Measurements from ENCODE around the gene GJC2. TPM values are rescaled to one million over a fixed set of nuclear protein-coding genes. Genes with fewer than 3 reads are reported as not detected.

GJC2 gene
- total RNA-seq, 1 experiment from 2014 or later: 1.6 TPM

DNA sequence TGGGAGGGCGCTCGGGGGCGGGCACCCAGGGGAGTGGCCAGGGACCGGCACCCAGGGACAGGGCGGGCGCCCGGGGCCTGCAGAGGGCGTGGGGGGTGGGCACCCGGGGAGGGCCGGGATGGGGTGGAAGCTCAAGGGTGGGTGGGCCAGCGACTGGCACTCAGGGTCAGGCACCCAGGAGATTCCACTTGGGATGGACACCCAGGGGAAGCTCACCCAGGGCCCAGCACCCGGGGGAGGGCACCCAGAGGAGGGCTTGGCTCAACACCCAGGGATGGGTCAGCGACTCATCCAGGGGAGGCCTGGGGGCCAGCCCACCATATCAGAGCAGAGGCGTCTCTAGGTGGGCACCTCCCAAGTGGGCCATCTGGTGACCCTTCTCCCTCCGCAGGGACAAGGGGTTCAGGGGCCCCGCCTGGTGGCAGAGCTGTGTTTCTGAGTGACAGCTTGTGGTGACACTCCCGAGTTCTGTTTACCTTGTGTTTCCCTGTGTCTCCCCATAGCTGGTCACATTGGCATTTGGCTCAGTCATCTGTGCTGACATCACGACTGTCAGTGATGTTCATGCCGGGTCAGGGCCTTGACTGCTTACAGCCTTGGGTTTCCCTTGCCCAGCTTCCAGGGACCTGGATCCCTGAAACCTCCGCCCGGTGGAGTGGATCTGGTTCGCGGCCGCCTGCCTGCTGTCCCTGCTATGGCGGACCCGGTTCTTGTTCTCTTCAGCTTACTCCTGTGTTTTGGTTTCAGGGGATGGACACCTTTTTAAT lies 16.6 kb downstream of the GJC2 start:
- no peaks in the 10 kb centered on the region for H3K79me2 ChIP-seq (ENCODE audit: insufficient read depth, low read length)
- H4K91ac ChIP-seq (ENCODE audit: insufficient read length, low read depth, low read length): no peak overlapping the region
- H2BK15ac ChIP-seq (ENCODE audit: low read depth, low read length): no peak overlapping the region
- peaks cover 2% of the 10 kb centered on the region for H3K23me2 ChIP-seq (ENCODE audit: insufficient read length, low read depth, low read length, poor library complexity, severe bottlenecking)
- Mint-ChIP-seq H3K4me3 (peak overlapping the region; percentile 78 to 86), H3K4me1 (peaks cover 15 to 30% of the 10 kb centered on the region in 2 experiments), H3K27me3 (ENCODE audit: low read depth) (peaks cover 8% of the 10 kb centered on the region), H3K9me3 (peaks cover 0 to 2% of the 10 kb centered on the region in 2 experiments; a peak in 1 of 5 replicates), H3K27ac (peak overlapping the region; percentile 3 to 82 (median 59); a peak in 3 of 7 replicates), H3K36me3 (ENCODE audit: insufficient read depth in 1 of 3, low read depth in 3 of 3) (peaks cover 0 to 3% (median 2%) of the 10 kb centered on the region in 3 experiments; a peak in 2 of 7 replicates)
- H3K9ac ChIP-seq (ENCODE audit: extremely low read depth, insufficient read length, low read length): no peak overlapping the region
- no peak overlapping the region for H2BK20ac ChIP-seq (ENCODE audit: low read depth, low read length, poor library complexity, severe bottlenecking)
- no peak overlapping the region for H2BK5ac ChIP-seq (ENCODE audit: insufficient read length, low read length)
- no peak overlapping the region for H3T11ph ChIP-seq (ENCODE audit: low read length)
- H2BK120ac ChIP-seq (ENCODE audit: low read depth, low read length, poor library complexity, severe bottlenecking): no peak overlapping the region
- peak; percentile 78 for DNase-seq
- H3K27me3 ChIP-seq (ENCODE audit: insufficient read depth, low read length): no peaks in the 10 kb centered on the region
- no peak overlapping the region for H2BK12ac ChIP-seq (ENCODE audit: insufficient read length, low read depth, low read length)
- H4K5ac ChIP-seq (ENCODE audit: insufficient read length, low read depth, low read length): no peak overlapping the region
- TF ChIP-seq, protein P1, sequence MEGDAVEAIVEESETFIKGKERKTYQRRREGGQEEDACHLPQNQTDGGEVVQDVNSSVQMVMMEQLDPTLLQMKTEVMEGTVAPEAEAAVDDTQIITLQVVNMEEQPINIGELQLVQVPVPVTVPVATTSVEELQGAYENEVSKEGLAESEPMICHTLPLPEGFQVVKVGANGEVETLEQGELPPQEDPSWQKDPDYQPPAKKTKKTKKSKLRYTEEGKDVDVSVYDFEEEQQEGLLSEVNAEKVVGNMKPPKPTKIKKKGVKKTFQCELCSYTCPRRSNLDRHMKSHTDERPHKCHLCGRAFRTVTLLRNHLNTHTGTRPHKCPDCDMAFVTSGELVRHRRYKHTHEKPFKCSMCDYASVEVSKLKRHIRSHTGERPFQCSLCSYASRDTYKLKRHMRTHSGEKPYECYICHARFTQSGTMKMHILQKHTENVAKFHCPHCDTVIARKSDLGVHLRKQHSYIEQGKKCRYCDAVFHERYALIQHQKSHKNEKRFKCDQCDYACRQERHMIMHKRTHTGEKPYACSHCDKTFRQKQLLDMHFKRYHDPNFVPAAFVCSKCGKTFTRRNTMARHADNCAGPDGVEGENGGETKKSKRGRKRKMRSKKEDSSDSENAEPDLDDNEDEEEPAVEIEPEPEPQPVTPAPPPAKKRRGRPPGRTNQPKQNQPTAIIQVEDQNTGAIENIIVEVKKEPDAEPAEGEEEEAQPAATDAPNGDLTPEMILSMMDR (conservative IDR thresholded peaks at IDR 0.05): peak; percentile 45; the same call in 2 of the 3 replicates
- H3K4ac ChIP-seq (ENCODE audit: low read depth, low read length): no peak overlapping the region
- H3K27ac ChIP-seq (ENCODE audit: insufficient read length, low read depth, low read length): no peak overlapping the region
- H3K14ac ChIP-seq (ENCODE audit: insufficient read depth, low read length): no peak overlapping the region
- peak overlapping the region; percentile 12 for H3K18ac ChIP-seq (ENCODE audit: insufficient read length, low read depth, low read length)
- H3K4me1 ChIP-seq (ENCODE audit: insufficient read depth, low read length): no peaks in the 10 kb centered on the region; the same call in 1 of the 2 replicates
- H3K56ac ChIP-seq (ENCODE audit: insufficient read length, low read depth, low read length): no peak overlapping the region
- H3K23ac ChIP-seq (ENCODE audit: insufficient read length, low read depth, low read length): no peak overlapping the region
- H4K8ac ChIP-seq (replicated peaks; ENCODE audit: insufficient read length, low read depth, low read length): no peak overlapping the region
- H4K20me1 ChIP-seq (ENCODE audit: control insufficient read depth, insufficient read depth, insufficient read length): no peaks in the 10 kb centered on the region
- WGBS (ENCODE audit: extremely low coverage, insufficient read length, low lambda C conversion rate): no CpG with 5 or more reads among the region's 26 CpGs
- no peak overlapping the region for H2AK5ac ChIP-seq (ENCODE audit: insufficient read length, low read length)
- H3K4me2 ChIP-seq (ENCODE audit: insufficient read depth, insufficient read length, low read length): peak overlapping the region; percentile 31
- H2AFZ ChIP-seq (ENCODE audit: low read length): no peak overlapping the region
- H3K9me3 ChIP-seq (ENCODE audit: control insufficient read depth, low read depth, low read length): no peaks in the 10 kb centered on the region
- no peaks in the 10 kb centered on the region for H3K79me1 ChIP-seq (ENCODE audit: insufficient read depth, low read depth, low read length, poor library complexity, severe bottlenecking)

All from H9 (cell line).